Memory B cell (primary cell): Measurements from ENCODE around the gene PKD2.
A peak's percentile ranks its signal among the peaks of the same experiment; 100 is the strongest.

Experiments used
- ATAC-seq: fragments of 150-1000 bp; cut with Tn5 transposase; 2 replicates; pipeline ENCODE4 v1.10.0; 2021; ENCODE audit warnings: low read depth, mild to moderate bottlenecking, moderate library complexity
- DNase-seq, 2 donors: peaks; one replicate each; pipeline ENCODE4 v3.0.0; 2022; ENCODE audit warnings: low spot score in 2 of 2
- H3K27ac Mint-ChIP-seq: one replicate; pipeline ENCODE4 v1.8.0; 2022; ENCODE audit warnings: mild to moderate bottlenecking, moderate library complexity, mixed read lengths
- H3K27me3 Mint-ChIP-seq: one replicate; pipeline ENCODE4 v1.8.0; 2022; ENCODE audit warnings: mixed read lengths
- H3K36me3 Mint-ChIP-seq: one replicate; pipeline ENCODE4 v1.8.0; 2022; ENCODE audit warnings: mild to moderate bottlenecking, mixed read lengths
- H3K4me1 Mint-ChIP-seq: one replicate; pipeline ENCODE4 v1.8.0; 2022; ENCODE audit warnings: mixed read lengths
- H3K4me3 Mint-ChIP-seq: one replicate; pipeline ENCODE4 v1.8.0; 2022; ENCODE audit warnings: mild to moderate bottlenecking, moderate library complexity, mixed read lengths
- H3K9me3 Mint-ChIP-seq: one replicate; pipeline ENCODE4 v1.8.0; 2022; ENCODE audit warnings: mixed read lengths

Gene PKD2

DNA sequence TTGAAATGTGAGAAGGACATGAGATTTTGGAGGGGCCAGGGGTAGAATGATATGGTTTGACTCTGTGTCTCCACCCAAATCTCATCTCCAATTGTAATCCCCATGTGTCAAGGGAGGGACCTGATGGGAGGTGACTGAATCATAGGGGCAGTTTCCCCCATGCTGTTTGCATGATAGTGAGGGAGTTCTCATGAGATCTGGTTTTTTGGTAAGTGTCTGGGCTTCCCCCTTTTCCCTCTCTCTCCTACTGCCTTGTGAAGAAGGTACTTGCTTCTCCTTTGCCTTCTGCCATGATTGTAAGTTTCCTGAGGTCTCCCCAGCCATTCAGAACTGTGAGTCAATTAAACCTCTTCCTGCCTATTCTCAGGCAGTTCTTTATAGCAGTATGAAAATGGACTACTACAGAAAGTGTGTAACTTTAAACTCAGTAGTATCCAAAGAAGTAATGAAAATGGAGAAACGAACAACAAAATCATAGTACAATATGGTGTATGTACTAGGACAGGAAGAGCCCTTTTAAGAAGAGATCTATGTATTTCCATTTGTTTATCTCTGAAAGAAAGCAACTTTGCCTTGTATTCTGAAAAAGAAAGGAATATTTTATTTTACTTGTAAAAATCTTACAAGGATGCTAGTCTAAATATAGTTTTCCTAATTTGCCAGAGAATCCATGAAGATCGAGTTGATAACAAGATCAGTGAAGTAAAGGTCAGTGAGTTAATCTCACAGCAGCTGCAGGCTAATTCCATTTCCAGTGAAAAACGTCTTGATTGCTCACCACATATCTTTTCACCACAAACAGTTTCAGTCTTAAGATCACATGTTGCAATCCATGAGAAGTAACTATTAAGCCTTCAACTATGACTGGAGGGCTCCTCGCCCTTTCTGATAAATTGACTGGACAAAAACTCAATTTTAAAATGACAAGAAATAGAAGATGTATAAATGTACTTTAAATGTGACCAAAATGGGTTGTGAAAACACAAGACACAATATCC, 20.5 kb downstream of the PKD2 start:
- Mint-ChIP-seq H3K9me3 (peaks cover 8% of the 10 kb centered on the region), H3K4me3 (no peak overlapping the region), H3K4me1 (no peaks in the 10 kb centered on the region), H3K27ac (no peak overlapping the region), H3K36me3 (peaks cover 12% of the 10 kb centered on the region), H3K27me3 (no peaks in the 10 kb centered on the region)
- ATAC-seq (no peak), DNase-seq (no peak)

DNA sequence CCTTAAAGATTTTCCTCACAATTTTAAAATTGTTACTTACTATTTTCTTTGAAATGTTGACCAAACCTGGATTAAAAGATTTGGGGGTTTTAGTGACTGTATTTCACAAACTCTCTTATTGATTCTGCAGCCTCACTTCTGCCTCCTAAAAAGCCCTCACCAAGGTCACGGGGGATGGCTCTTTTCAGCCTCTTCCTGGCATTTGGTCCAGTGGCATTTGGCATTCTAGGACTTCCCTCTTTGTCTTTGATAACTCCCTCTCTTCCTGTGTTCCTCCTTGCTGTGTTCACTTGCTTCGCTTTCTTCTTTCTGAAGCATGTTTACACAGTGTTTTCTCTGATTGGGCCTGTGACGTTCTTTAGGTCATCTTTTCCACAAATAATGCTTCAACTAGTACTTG, 21.5 kb downstream of the PKD2 start:
- no peak for ATAC-seq
- no peak overlapping the region for H3K27ac Mint-ChIP-seq
- H3K27me3 Mint-ChIP-seq = no peaks in the 10 kb centered on the region
- H3K9me3 Mint-ChIP-seq = peaks cover 8% of the 10 kb centered on the region
- peaks cover 12% of the 10 kb centered on the region for H3K36me3 Mint-ChIP-seq
- H3K4me3 Mint-ChIP-seq = no peak overlapping the region
- DNase-seq = no peak
- no peaks in the 10 kb centered on the region for H3K4me1 Mint-ChIP-seq

DNA sequence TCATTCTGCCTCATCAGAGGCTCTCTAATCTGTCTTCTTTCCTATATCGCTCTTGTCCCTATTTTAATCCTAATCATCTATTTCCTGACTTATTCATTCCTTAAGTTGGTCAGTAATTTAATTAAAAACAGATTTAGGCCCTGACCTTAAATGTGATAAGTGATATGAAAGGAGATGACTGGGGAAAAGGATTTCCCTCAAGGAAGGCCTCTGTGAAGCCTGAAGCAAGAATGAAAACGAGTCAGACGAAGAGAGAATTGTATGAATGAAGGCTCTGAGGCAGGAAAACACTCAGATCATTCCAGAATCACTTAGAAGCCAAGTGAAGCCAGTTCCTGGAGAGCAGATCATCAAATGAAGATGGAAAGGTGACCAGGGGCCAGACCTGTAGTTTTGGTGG, 22.1 kb downstream of the PKD2 start:
- Mint-ChIP-seq H3K27ac (no peak overlapping the region), H3K36me3 (peaks cover 12% of the 10 kb centered on the region), H3K27me3 (no peaks in the 10 kb centered on the region), H3K4me3 (no peak overlapping the region), H3K4me1 (no peaks in the 10 kb centered on the region), H3K9me3 (peaks cover 8% of the 10 kb centered on the region)
- ATAC-seq (no peak), DNase-seq (no peak)

DNA sequence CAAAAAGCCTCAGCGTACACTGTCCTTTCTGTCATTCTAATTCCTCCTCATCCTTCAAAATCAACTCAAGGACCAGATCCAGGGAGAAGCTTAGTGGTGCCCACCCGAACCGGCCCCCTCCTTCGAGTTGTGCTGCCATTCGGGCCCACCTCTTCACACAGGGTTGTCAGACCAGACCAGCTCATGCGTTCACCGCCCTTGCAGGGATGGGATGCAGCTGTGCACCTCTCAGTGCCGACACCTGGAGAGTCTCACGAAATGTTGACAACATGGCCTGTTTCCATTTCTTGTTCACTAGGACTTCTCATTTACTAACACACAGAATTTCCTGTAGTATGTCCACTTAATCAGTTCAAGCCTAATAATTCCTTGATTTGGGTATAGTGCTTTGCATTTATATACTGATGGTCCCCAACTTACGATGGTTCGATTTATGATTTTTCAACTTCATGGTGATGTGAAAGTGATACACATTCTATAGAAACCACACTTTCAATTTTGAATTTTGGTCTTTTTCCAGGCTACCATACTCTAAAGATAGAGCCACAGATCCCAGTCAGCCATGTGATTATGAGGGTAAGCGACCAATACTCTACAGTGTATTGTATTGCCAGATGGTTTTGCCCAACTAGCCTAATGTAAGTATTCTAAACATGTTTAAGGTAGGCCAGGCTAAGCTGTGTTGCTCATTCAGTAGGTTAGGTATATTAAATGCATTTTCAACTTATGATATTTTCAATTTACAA, 23.3 kb downstream of the PKD2 start:
- DNase-seq (no peak), ATAC-seq (no peak)
- no peaks in the 10 kb centered on the region for H3K4me1 Mint-ChIP-seq
- peaks cover 9% of the 10 kb centered on the region for H3K36me3 Mint-ChIP-seq
- no peak overlapping the region for H3K27ac Mint-ChIP-seq
- H3K27me3 Mint-ChIP-seq = no peaks in the 10 kb centered on the region
- H3K9me3 Mint-ChIP-seq = peaks cover 6% of the 10 kb centered on the region
- H3K4me3 Mint-ChIP-seq = no peak overlapping the region

DNA sequence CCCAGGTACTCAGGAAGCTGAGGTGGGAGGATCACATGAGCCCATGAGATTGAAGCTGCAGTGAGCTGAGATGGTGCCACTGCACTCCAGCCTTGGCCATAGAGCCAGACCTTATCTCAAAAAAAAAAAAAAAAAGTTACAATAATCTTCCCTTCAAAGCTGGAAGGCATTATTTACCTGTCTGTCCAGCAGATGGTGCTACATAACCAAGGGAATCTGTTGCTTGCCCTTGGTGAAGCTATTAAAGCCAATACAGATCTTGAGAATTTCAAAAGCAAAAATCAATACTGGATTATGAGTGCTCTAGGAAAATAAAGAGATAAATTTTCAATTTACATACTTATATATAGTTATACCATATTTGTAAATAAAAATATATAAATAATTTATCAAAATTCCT, 25.9 kb downstream of the PKD2 start:
- Mint-ChIP-seq H3K9me3 (no peaks in the 10 kb centered on the region), H3K4me3 (no peak overlapping the region), H3K27ac (no peak overlapping the region), H3K36me3 (peaks cover 2% of the 10 kb centered on the region), H3K27me3 (no peaks in the 10 kb centered on the region), H3K4me1 (no peaks in the 10 kb centered on the region)
- ATAC-seq (peak; percentile 56), DNase-seq (peak; percentile 12 to 34)

DNA sequence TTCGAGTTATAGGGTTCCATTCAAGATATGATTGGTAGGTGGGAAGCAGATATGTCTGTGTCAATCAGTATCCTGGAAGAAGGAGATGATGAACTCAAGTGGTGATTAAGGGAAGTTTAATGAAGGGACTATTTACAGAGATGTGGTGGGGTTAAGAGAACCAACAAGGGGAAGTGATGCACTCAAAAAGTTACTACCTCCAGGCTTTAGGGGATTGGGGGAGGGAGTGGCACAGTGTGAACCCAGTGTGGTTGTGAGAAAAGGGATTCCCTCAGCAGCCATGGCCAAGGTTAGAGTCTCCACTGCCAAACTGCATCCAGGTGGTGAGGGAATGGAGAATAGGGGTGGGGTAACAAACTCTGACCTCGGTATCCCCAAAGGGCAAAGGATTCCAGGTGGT, 27.9 kb downstream of the PKD2 start:
- no peaks in the 10 kb centered on the region for H3K9me3 Mint-ChIP-seq
- H3K4me3 Mint-ChIP-seq = no peak overlapping the region
- no peaks in the 10 kb centered on the region for H3K27me3 Mint-ChIP-seq
- no peak overlapping the region for H3K27ac Mint-ChIP-seq
- peaks cover 2% of the 10 kb centered on the region for H3K36me3 Mint-ChIP-seq
- DNase-seq (no peak), ATAC-seq (no peak)
- no peaks in the 10 kb centered on the region for H3K4me1 Mint-ChIP-seq

DNA sequence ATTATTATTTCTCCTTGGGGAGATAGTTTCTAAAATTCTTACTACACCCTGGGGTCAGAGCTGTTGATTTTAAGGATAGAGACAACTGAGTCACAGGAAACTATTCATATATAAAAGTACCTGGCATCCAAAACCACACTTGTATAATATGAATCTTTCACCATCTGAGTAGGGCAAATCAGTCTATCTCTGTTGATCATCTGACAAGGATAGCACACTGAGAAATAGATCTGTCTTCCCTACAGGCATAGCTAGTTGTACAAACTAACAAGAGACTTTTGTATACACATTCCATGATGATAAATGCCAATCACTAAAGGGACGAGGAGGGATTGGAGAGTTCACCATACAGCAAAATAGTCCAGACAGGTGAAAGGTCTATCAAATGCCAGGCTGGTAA, 30.0 kb downstream of the PKD2 start:
- H3K4me1 Mint-ChIP-seq = no peaks in the 10 kb centered on the region
- ATAC-seq (no peak), DNase-seq (no peak)
- peaks cover 2% of the 10 kb centered on the region for H3K36me3 Mint-ChIP-seq
- no peak overlapping the region for H3K27ac Mint-ChIP-seq
- H3K27me3 Mint-ChIP-seq = no peaks in the 10 kb centered on the region
- H3K9me3 Mint-ChIP-seq = no peaks in the 10 kb centered on the region
- H3K4me3 Mint-ChIP-seq = no peak overlapping the region

DNA sequence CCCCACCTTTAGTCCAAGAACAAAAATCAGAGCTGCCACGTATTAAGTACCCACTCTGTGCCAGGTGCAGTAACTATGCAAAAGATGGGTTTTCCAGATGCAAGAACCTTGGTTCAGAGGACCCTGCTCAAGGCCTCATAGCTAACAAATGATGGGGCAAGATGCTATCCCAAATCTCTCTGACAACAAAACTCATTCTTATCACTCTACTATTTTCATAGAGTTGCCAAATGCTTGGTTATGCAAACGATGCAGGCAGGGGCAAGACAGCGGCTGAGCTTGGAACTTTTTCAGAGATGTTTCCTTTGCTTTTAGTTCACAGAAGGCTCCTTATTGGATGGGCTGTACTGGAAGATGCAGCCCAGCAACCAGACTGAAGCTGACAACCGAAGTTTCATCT, 30.5 kb downstream of the PKD2 start:
- no peak for ATAC-seq
- Mint-ChIP-seq H3K36me3 (peaks cover 2% of the 10 kb centered on the region), H3K27me3 (no peaks in the 10 kb centered on the region), H3K9me3 (no peaks in the 10 kb centered on the region), H3K4me3 (no peak overlapping the region), H3K4me1 (no peaks in the 10 kb centered on the region), H3K27ac (no peak overlapping the region)
- DNase-seq = no peak

DNA sequence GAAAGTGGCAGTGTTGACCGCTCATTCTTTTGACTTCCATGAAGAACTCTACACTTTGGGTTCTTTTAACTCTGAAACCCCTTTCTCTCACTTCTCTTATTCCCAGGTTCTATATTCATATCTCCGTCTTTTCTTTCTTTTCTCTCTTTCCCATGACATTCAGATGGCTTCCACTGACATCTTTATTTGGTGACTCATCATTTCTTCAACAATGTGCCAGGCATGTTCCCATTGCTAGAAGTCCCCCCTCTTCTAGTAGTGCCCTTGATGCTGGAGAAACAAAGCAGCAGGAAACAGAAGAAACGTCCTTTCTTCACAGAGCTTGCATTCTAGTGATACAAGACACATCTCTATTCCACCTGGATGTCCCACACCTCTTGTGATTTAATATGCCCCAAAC, 33.3 kb downstream of the PKD2 start:
- DNase-seq = no peak
- Mint-ChIP-seq H3K4me1 (no peaks in the 10 kb centered on the region), H3K36me3 (peaks cover 2% of the 10 kb centered on the region), H3K4me3 (no peak overlapping the region), H3K27me3 (no peaks in the 10 kb centered on the region), H3K9me3 (no peaks in the 10 kb centered on the region), H3K27ac (no peak overlapping the region)
- ATAC-seq = no peak

DNA sequence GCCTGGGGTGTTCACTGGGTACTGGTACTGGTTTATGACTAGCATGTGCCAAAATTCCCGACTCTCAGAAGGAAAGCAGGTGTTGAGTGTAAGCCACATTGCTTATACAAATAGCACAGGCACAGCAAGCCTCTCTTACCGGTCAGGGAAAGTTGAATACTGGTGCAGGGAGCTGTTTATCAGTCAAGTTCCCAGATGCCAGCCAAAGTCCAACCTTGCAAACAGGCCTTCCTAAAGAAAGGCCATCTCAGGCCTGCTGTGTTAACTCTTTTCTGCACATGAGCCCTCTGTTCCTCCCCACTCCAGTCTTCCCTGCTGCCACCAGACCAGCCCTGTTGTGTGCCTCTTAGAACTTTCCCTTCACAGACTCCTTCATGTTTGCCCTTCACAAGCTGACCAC, 34.2 kb downstream of the PKD2 start:
- Mint-ChIP-seq H3K27ac (no peak overlapping the region), H3K9me3 (no peaks in the 10 kb centered on the region), H3K4me3 (no peak overlapping the region), H3K4me1 (no peaks in the 10 kb centered on the region), H3K36me3 (peaks cover 2% of the 10 kb centered on the region), H3K27me3 (no peaks in the 10 kb centered on the region)
- ATAC-seq (no peak), DNase-seq (no peak)

DNA sequence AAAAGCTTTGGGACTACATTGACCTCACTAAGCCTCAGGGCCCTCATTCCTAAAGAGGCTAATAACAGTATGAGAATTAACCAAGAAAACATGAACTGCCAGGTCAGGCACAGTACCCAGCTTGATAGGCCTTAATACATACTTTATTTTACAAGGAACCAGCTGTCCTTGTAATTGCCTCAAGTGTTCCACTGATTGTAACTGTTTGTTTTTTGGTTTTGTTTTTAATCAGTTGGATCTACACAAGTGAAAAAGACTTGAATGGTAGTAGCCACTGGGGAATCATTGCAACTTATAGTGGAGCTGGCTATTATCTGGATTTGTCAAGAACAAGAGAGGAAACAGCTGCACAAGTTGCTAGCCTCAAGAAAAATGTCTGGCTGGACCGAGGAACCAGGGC, 35.6 kb downstream of the PKD2 start:
- Mint-ChIP-seq H3K27me3 (no peaks in the 10 kb centered on the region), H3K36me3 (peaks cover 2% of the 10 kb centered on the region), H3K9me3 (no peaks in the 10 kb centered on the region), H3K27ac (no peak overlapping the region), H3K4me3 (no peak overlapping the region), H3K4me1 (no peaks in the 10 kb centered on the region)
- ATAC-seq (no peak), DNase-seq (no peak)

DNA sequence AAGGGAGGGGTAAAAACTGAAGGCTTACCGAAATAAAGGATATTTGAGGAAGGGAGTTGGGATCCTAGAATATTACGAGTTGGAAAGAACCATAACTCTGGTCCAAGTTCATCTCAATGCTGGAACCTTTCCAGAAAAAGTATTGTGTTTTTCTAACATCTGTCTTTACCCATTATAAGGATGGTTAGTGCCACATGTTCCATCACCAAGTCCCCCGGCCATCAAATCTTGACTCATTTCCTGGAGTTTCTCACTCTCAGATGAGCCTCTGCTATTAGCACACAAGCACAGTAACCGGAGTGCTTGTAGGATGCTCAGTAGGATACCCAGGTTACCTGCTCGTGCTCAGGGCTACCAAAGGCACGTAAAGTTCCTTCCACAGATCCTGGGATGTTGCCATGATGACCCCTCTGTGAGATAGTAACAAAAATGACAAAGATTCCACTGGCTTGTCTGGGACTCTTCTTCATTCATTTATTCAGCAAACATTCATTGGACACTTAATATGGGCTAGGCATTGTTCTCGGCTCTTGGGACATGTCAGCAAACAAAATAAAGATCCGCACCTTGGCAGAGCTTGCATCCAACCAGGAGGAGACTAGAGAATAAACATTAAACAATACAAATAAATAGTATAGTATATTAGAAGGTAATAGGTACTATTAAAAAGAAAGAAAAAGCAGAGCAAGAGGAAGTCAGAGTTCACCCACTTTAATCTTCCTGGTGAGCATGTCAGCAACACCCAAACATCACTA, 36.3 kb downstream of the PKD2 start:
- Mint-ChIP-seq H3K4me1 (no peaks in the 10 kb centered on the region), H3K36me3 (peaks cover 2% of the 10 kb centered on the region), H3K27me3 (no peaks in the 10 kb centered on the region), H3K27ac (no peak overlapping the region), H3K4me3 (no peak overlapping the region), H3K9me3 (no peaks in the 10 kb centered on the region)
- ATAC-seq (no peak), DNase-seq (no peak)

DNA sequence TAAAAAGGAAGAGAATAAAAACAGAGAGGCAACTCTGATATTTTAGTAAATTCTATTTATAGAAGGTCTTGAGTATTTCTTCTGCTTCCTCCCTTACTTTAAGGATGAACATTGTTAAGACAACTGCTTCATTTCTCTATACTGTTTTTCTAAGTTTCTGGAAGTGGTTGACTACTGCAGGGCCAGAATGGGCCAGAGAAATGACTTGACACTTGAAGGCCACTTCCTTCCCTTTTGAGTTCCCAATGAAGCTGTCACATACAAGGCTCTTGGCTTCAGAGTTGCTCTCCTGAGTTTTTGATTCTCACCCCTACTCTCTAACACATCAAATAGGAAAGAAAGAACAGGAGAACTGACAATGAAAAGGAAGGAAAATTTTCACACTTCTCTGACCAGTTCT, 37.6 kb downstream of the PKD2 start:
- H3K9me3 Mint-ChIP-seq = no peaks in the 10 kb centered on the region
- H3K4me1 Mint-ChIP-seq = no peaks in the 10 kb centered on the region
- no peaks in the 10 kb centered on the region for H3K27me3 Mint-ChIP-seq
- no peak for DNase-seq
- H3K4me3 Mint-ChIP-seq = no peak overlapping the region
- no peak overlapping the region for H3K27ac Mint-ChIP-seq
- H3K36me3 Mint-ChIP-seq = peaks cover 2% of the 10 kb centered on the region
- ATAC-seq = no peak

DNA sequence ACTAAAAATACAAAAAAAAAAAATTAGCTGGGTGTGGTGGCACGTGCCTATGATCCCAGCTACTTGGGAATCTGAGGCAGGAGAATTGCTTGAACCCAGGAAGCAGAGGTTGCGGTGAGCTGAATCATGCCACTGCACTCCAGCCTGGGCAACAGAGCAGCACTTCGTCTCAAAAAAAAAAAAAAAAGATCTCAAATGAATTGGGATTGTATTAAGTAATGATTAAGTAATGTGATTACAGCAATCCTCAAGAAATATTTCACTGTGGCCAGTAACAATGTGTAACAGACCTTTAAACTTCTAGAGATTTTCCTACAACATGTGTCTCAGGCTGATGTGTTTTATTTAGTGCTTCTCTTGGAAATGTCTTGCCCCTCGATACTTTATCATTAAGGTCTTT, 46.8 kb downstream of the PKD2 start:
- H3K4me3 Mint-ChIP-seq = no peak overlapping the region
- no peak for ATAC-seq
- H3K36me3 Mint-ChIP-seq = peaks cover 7% of the 10 kb centered on the region

More for the DNA sequence above, 46.8 kb downstream of the PKD2 start:
- H3K9me3 Mint-ChIP-seq = no peaks in the 10 kb centered on the region
- DNase-seq = no peak
- no peaks in the 10 kb centered on the region for H3K4me1 Mint-ChIP-seq
- H3K27me3 Mint-ChIP-seq = no peaks in the 10 kb centered on the region
- no peak overlapping the region for H3K27ac Mint-ChIP-seq
